ENCODE data around the gene PAFAH2.

DNA sequence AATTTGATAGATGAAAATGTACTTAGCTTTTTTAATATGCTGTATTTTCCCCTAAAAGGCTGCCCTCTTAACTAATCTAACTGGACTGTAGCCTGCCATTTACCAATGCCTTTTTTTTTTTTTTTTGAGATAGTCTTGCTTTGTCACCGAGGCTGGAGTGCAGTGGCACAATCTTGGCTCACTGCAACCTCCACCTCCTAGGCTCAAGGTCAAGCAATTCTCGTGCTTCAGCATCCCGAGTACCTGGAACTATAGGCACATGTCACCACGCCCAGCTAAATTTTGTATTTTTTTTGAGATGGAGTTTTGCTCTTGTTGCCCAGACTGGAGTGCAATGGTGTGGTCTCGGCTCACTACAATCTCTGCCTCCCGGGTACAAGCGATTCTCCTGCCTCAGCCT is 18.7 kb downstream of the PAFAH2 start:
- TF ChIP-seq TAF1 (IDR thresholded peaks at IDR 0.05; ENCODE audit: borderline replicate concordance, low read depth, low read length): no peak
- TF ChIP-seq, protein P1, sequence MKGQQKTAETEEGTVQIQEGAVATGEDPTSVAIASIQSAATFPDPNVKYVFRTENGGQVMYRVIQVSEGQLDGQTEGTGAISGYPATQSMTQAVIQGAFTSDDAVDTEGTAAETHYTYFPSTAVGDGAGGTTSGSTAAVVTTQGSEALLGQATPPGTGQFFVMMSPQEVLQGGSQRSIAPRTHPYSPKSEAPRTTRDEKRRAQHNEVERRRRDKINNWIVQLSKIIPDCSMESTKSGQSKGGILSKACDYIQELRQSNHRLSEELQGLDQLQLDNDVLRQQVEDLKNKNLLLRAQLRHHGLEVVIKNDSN (IDR thresholded peaks at IDR 0.05; ENCODE audit: borderline replicate concordance, low read depth): no peak

Data from SK-N-SH (cell line).